NCI-H524 (cell line): Measurements from ENCODE around the gene CD200R1L.

Source experiments
- DNase-seq, 2 experiments: peaks; one replicate each; lab custom pipeline; 2025; lab: John Stamatoyannopoulos, UW

The CD200R1L gene

GRCh38 chr3:112786881-112787579, 59.6 kb downstream of the CD200R1L start:
- DNase-seq, result no peak

GRCh38 chr3:112786002-112786590, 60.6 kb downstream of the CD200R1L start:
- DNase-seq, result no peak

- no peak for DNase-seq
Measured at GRCh38 chr3:112785321-112786001, 61.2 kb downstream of the CD200R1L start.

GRCh38 chr3:112782491-112782890, 64.2 kb downstream of the CD200R1L start:
- no peak for DNase-seq

GRCh38 chr3:112781599-112781998, 65.1 kb downstream of the CD200R1L start:
- no peak for DNase-seq

GRCh38 chr3:112779558-112780480, 66.8 kb downstream of the CD200R1L start:
- no peak for DNase-seq

- DNase-seq, result no peak
Measured at GRCh38 chr3:112779011-112779410, 67.7 kb downstream of the CD200R1L start.

GRCh38 chr3:112778353-112778948, 68.2 kb downstream of the CD200R1L start:
- no peak for DNase-seq

GRCh38 chr3:112777811-112778210, 68.9 kb downstream of the CD200R1L start:
- no peak for DNase-seq

- DNase-seq, result no peak
Measured at GRCh38 chr3:112776836-112777235, 69.8 kb downstream of the CD200R1L start.

- DNase-seq, result no peak
Measured at GRCh38 chr3:112776000-112776399, 70.7 kb downstream of the CD200R1L start.

GRCh38 chr3:112775011-112775742, 71.5 kb downstream of the CD200R1L start:
- DNase-seq, result no peak

- DNase-seq, result no peak
Measured at GRCh38 chr3:112774293-112774926, 72.3 kb downstream of the CD200R1L start.

GRCh38 chr3:112773864-112774263, 72.8 kb downstream of the CD200R1L start:
- no peak for DNase-seq

GRCh38 chr3:112770951-112771350, 75.7 kb downstream of the CD200R1L start:
- no peak for DNase-seq

- no peak for DNase-seq
Measured at GRCh38 chr3:112770032-112770626, 76.5 kb downstream of the CD200R1L start.

- no peak for DNase-seq
Measured at GRCh38 chr3:112769286-112769978, 77.2 kb downstream of the CD200R1L start.

GRCh38 chr3:112767777-112768176, 78.9 kb downstream of the CD200R1L start:
- DNase-seq, result no peak

GRCh38 chr3:112767177-112767576, 79.5 kb downstream of the CD200R1L start:
- DNase-seq, result no peak
